AG20443 (cell line): ENCODE results near the gene ZNF691.
A peak's percentile ranks its signal among the peaks of the same experiment; 100 is the strongest.
"Not testable (repeated sequence)": the region's sequence is repeated elsewhere in the genome, so short reads cannot be mapped to it uniquely, and the experiment has no call there.

Experiments used
- DNase-seq: peaks from one replicate; pipeline ENCODE4 v3.0.0; 2012; ENCODE audit warnings: low spot score, mixed read lengths

Gene ZNF691

DNA sequence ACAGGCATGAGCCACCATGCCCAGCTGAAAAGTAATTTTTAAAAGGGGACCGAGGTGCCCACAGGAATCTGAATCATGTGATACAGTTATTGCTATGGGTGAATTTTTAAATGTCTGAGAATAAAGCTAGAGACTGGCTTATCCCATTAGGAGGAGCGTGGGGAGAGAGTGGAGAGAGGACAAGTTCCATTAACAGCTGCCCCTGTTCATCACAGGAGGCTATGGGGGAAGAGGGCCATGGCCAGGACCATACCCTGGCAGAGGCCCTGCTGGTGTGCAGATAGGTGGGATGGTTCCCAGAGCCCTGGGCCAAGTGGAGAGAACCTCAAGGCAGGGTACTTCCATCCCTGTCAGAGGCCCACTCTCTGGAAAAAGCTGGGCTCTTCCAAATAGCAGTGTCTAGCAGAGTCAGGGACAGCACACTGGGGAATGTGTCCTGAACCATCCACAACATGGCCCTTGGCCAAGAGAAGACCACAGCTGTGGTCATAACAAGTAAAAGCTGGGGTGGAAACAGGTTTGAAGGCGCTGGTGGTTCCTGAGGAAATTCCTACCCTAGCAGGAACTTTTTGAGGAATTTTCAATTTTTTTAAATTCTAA lies 13.7 kb upstream of the ZNF691 start:
- DNase-seq = no peak

DNA sequence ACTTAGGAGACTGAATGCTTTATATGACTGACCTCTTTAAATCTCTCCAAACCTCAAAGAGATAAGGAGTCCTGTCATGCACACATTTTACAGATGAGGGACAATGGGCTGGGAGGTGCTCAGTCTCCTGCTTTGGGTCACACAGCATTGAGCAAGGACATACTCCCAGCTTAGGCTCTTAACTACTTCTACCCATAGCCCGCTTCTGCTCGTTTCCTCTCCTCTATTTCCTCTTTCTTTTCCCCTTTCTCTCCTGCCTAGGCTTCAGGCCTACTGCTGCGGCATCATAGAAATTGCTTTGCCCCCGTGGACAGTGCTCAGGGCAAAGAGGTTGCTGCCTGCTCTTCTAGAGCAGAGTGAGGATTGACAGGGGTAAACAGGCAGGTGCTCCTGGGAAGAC lies 12.4 kb upstream of the ZNF691 start:
- no peak for DNase-seq

DNA sequence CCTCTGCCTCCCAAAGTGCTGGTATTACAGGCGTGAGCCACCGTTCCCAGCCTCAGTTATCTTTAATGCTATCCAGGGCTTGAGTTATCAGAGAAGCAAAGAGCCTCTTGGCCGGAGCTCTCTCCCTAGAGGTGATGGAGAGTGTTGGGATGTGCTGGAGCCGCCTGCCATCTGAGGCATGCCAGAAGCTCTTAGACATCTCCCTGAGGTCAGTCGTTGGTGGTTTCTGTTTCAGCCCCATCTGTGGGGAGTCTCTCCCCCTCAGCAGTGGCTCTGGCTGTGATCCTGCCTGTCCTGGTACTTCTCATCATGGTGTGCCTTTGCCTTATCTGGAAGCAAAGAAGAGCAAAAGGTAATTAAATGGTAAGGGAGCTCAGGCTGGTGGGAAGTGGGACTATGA lies 11.6 kb upstream of the ZNF691 start:
- DNase-seq = no peak

DNA sequence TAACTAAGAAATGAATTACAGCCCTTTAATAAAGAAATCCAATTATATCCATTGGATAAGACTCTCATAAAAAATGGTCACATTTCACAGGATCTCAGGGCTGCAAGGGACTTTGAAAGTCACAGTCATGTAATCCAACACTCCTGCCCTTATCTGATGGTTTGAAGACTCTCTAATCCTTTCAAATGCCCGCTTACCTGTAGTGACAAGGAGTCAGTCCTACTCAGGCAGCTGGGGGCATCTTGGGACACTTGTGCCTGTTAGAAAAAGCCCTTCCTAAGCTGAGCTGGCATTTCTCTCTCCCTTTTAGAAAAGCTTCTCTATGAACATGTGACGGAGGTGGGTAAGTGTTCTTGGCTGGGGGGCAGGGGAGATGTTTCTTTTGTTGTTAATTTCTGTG lies 11.0 kb upstream of the ZNF691 start:
- no peak for DNase-seq

DNA sequence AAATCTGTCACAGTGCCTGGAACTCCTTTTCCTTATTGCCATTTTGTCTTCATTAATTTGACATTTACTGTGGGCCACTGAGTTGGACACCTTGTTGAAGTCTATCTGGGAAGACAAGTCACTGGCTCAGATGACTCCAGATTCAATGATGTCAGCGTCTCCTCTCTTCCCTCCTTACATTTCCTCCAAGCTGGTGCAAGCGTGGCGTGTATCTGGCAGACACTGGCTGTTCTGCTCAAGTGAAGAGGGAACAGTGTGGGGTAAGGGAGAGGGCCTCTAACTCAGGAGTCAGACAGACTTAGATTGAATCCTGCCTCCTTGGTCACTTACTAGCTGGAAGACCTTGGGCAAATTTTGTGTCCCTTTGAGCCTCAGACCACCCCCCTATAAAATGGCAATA lies 8.7 kb upstream of the ZNF691 start:
- no peak for DNase-seq

DNA sequence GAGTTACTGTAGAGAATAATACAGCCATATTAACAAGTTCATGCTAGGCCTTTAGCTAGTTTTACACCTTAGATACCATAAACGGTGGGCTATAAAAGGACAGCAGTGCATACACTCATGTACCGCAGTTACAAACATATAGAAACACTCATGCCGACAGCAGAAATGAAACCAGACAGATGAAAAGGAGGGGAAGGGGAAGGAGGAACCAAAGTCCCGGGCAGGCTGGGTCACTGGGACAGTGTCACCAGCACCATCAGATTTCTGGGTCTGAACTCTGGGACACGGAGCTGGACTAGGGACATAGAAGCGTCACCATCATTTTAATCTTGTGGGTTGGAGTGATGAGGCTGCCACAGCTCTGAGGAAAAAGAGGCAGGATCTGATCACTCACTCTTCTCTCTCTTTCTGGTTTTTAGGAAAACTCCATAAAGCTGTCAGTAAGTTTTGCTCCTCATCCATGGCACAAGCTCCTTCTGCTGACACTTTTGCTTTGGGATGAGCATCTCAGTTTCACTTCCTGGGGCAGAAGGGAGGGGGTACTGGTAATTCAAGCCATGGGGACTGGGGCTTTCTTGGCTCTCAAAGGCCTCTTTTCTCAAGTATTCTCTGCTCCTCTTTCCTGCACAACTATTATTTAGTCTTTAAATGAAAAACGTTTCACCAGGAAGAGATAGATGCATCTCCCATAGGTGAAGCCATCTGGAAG lies 7.8 kb upstream of the ZNF691 start:
- no peak for DNase-seq

DNA sequence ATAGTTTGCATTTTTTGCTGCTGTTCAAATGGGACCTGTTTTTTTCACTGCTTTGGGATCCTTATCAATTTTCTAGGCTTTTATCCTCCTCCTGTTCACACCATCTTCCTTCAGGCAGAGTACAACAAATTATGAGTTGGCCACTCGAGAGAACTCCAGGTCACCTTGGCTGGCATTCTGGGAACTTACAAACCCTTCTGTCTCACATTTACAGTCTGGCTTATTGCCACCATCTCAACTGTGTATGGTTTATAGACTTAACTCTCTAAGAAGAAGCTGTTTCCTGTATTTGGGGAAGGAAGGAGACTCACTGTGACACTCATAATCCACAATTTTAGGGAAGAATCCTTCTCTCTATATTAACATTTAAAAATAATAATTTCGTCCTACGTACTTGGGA lies 5.4 kb upstream of the ZNF691 start:
- no peak for DNase-seq

DNA sequence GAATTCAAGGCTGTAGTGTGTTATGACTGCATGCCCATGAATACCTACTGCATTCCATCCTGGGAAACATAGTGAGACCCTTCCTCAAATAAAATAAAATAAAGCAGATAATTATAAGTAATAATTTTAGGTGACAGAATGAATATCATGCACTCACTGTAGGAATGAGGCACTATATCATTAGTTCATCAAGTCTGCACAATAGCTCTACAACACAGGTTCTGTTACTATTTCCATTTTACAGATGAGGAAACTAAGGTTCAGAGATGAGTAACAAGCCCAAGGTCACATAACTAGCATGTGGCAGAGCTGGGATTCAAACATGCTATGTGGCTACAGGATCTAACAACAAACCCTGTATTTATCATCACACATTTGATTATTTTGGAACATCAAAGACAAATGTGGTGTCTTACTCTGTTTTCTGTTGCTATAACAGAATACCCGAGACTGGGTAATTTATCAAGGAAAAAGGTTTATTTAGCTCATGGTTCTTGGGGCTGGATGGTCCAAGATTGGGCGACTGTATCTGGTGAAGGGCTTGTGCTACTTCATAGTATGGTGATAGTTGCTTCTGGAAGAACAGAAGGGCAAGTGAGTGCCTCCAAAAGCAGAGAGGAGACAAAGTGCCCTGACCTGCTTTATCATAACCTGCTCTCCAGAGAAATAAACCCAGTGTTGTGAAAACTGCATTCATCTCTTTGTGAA lies 4.8 kb upstream of the ZNF691 start:
- no peak for DNase-seq

DNA sequence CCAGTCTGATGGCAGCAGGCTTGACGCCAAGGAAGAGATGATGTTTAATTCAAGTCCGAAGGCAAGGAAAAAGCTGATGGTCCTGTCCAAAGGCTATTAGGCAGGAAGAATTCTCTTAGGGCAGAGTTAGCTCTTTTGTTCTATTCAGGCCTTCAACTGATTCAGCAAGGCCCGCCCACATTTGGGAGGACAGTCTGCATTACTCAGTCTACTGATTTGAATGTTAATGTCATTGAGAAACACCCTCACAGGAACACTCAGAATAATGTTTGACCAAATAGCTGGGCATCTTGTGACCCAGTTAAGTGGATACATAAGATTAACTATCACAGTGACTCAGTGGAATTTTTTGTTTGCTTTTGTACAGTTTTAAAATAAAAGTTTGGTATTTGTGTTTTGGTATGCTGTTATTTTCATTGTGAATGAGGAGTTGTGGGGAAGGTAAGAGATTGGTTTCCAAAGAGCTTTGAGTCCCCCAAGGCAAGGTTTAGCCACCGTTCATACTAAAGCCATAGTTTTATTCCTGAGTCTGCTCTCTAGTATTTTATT lies 1.7 kb upstream of the ZNF691 start:
- peak; percentile 32 for DNase-seq

DNA sequence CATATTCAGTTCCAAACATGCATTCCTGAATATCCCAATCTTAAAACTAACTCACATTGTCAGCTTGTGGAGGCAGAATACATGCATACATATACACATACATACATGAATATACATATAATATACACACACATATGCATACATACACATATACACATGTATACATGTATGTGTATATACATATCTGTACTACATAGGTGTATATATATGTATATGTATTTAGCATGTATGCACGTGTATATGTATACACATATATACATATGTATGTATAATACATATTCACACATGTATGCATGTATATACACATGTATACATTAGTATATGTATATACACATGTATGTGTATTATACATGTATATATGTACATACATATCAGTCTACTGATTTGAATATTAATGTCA lies 1.2 kb upstream of the ZNF691 start:
- no peak for DNase-seq

DNA sequence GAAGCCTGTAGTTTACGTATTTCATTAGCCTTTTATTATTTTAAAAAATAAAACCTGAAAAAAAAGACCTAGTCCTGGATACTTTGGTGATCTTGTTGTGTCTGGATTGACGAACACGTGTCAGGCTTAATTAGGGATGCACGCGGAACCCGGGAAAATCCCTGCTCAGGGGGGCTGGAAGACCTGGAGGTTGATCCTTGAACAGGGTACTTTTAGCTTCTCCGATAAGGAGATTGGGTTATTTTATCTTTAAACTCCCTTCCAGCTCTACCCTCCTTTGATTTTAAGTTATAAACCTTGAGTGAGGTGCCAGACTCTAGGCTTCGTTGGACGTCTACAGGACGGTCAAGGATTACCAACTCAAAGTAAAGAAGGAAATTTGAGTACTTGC lies 552 bp upstream of the ZNF691 start:
- no peak for DNase-seq

DNA sequence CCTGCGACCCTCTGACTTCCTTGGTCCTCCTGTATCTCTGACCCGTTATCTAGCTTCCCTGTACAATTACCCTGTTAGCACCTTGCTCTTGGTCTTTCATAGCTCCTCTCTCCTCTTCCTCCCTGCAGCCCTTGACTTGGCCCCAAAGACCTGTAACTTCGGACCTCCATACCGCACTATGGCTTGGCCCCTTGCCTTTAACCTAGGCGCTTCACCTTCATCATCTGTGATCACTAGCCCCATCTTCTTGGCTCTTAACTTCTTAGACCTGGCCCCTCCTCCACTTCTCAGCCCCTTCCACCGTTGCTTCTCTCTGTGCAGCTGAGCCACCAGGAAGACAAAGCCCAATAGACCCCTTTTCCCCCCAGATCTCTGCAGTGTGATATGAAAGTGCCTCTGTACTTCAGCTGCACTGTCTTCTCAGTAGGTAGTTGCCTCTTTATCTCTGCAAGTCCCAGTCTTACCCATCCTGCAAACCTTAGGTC lies 740 bp downstream of the ZNF691 start:
- no peak for DNase-seq

DNA sequence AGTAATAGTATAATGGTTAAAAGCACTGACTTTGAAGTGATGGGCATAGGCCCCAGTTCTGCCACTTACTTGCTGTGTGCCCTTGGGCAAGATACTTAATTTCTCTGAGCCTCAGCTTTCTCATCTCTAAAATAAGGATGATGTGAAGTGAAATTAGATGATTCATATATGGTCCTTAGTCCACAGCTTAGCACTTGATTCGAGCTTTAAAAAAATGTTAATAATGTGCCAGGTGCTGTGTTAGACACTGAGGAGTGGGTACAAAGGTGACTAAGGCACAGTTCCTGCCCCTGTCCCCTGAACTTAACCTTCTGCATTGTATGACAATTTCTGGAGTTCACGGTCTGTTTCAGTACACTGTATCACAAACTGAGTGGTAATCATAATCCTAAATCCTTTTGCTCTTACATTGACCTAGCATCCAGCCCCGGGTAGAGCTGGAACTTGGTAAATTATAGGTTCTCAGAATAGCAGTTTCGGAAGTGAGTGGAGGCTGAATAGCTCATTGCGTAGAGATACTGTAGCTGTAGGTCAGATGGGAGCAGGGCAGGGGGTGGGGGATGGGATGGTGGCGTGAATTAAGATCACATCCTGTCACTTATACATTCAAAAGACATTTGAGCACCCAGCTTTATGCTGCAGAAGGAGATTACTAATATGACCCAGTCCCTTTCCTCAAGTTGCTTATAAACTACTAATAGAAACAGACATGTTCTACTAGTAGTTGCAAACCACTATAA lies 1.5 kb downstream of the ZNF691 start:
- no peak for DNase-seq

DNA sequence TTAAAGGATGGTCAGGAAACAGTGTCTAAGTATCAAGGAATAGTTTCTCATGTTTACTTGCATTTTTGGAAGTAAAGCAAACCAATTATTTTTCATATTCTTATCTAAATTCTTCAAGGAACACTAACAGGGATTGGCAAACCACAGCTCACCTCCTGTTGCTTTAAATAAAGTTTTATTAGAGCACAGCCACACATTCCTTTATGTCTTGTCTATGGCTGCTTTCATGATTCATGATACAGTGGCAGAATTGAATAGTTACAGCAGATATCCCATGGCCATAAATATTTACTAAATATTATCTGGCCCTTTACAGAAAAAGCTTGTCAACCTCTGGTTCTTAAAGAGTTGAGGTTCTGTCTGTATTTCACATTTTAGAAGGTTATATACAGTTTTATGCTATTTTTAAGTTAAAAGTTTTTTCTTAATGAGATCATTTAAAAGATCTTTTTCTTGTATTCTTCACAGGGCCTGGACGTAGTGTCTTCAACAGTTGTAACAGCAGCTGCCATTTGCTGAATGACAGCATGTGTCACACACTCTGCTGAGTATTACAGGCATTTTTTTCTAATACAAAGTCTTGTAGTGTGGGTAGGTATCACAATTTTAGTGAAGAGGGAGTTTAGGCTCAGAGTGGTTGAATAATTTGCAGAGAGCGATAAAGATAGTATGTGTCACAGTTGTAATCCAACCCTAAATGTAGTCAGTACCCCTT lies 2.6 kb downstream of the ZNF691 start:
- DNase-seq = no peak

DNA sequence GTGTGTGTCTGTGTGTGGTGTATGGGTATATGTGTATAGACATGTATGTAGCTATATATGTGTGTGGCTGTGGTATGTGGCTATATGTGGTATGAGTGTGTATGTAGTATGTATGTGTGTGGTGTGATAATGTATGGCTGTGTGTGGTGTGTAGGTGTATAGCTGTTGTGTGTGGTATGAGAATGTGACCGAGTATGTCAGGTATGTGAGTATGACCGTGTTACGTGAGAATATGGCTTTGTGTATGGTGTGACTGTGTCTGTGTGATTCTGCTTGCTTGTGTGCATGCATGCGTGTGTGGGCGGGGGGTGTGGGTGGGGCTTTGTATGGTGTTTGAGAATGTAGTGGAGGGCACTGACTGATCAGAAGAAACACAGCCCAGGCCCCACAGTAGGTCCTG lies 3.5 kb downstream of the ZNF691 start:
- no peak for DNase-seq

DNA sequence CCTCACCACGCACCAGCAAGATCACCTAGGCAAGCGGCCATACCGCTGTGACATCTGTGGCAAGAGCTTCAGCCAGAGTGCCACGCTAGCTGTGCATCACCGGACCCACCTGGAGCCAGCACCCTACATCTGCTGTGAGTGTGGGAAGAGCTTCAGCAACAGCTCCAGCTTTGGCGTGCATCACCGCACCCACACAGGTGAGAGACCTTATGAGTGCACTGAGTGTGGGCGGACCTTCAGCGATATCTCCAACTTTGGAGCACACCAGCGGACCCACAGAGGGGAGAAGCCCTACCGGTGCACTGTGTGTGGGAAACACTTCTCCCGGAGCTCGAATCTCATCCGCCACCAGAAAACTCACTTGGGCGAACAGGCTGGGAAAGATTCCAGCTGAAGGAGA lies 5.0 kb downstream of the ZNF691 start:
- DNase-seq = no peak

DNA sequence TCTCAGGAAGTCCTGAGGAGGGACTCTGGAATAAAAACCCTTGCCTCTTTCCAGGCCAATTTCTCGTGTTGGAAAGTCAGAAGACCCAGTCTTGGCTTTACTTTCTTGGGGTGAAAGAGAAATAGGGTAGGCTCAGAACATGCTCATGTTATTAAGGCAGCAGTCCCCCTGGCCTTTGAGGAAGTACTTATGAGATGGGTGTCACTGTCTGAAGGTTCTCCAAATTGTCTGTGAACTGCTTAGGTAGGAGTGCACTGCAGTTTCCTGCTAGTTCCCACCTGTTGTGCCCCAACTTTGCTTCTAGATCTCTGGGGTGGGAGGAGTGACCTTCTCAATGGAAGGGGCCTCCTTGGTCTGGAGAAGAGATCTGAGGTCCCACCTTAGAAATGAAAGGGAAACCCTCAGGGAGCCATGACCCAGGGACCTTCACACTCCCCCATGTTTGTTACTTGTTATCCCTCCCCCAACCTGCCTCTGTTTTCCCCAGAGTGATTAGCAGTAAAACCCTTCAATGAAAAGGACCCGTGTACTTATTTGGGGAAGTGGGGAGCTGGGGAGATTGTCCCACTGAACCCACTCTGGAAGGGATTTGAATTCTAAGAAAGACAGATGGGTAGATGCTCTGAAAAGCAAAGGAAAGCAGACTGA lies 5.7 kb downstream of the ZNF691 start:
- DNase-seq = no peak

DNA sequence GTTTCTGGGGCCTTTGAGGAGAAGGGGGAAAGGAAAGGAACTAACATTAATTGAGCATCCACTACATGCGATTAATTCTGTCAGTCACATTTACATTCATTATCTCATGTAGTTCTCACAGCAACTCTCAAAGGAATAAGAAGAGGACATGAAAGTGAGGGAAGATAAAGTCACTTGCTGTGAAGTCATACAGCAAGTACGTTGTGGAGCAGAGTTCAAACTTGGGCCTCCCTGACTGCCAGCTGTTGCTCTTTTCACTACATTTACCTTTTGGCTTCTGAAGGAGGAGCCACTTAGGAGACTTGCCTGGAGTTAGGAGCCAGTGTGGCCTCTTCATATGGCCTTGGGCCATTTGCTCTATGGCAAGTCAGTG lies 6.2 kb downstream of the ZNF691 start:
- DNase-seq = no peak

DNA sequence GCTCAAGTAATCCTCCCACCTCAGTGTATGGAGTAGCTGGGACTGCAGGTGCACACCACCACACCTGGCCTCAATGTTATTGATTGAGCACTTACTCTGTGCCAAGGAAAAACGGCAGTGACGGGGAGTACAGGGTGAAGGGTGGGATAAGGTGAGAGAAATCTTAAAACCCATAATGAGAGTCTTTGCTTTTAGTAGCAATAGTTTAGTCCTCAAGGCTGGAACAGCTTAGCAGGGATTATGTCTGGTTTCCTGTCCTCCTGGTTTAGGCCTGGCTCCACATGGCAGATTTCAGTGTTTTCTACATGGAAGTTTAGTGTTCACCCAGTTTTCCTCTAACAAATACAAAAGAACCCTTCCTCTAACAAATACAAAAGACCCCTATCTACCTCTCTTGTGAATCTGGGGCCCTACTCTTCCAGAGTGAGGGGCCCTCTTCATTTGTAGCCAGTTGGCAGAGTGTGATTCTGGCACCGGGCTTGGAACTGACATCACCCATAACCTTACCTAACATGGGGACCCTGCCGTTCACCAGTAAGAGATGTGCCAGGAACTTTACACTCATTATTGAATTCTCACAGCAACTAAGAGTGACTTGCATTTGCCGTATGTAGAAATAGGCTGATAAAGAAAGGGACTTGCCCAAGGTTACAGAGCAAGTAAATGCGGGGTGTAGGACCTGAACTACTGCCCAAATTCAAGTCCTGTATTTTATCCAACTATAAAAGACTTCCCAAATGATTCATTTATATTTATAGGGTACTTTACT lies 6.9 kb downstream of the ZNF691 start:
- DNase-seq = no peak

DNA sequence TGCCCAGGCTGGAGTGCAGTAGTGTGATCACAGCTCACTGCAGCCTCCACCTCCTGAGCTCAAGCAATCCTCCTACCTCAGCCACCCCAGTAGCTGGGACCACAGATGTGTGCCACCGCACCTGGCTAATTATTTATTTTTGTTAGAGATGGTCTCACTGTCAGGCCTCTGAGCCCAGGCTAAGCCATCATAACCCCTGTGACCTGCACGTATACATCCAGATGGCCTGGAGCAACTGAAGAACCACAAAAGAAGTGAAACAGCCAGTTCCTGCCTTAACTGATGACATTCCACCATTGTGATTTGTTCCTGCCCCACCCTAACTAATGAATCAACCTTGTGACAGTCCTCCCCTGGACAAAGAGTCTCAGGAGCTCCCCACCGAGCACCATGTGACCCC lies 10.1 kb downstream of the ZNF691 start:
- not testable (repeated sequence) for DNase-seq

DNA sequence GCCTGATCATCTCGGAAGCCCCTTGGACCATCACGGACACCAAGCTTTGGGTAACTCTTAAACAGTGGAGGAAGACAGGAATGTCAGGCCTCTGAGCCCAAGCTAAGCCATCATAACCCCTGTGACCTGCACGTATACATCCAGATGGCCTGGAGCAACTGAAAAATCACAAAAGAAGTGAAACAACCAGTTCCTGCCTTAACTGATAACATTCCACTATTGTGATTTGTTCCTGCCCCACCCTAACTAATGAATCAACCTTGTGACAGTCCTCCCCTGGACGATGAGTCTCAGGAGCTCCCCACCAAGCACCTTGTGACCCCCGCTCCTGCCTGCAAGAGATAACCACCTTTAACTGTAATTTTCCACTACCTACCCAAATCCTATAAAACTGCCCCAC lies 13.0 kb downstream of the ZNF691 start:
- not testable (repeated sequence) for DNase-seq
